HEK293T (cell line): ENCODE measurements around the gene C1QTNF9B.
A peak's percentile ranks its signal among the peaks of the same experiment; 100 is the strongest.

Experiments
- CTCF ChIA-PET: fragments of 350-600 bp; formaldehyde crosslinking; extraction: SDS; loops from one replicate; lab custom pipeline; 2021; ENCODE audit warnings: antibody characterized with exemption, inconsistent platforms; lab: Yijun Ruan, JAX
- POLR2A ChIA-PET: fragments of 350-600 bp; formaldehyde crosslinking; extraction: SDS; loops from one replicate; lab custom pipeline; 2020; ENCODE audit warnings: antibody characterized with exemption, inconsistent platforms; lab: Yijun Ruan, JAX
- DNase-seq: peaks from one replicate; pipeline ENCODE4 v3.0.0; 2012; ENCODE audit warnings: mixed read lengths; ENCODE audit errors: extremely low spot score
- ARNT ChIP-seq: fragments of 450-650 bp; IDR thresholded peaks from 2 replicates; pipeline ENCODE4 v1.6.1; 2017; ENCODE audit warnings: mild to moderate bottlenecking
- BHLHE40 ChIP-seq: fragments of 450-650 bp; IDR thresholded peaks from 2 replicates; pipeline ENCODE4 v1.6.1; 2016; ENCODE audit warnings: mild to moderate bottlenecking, moderate library complexity, borderline replicate concordance
- CTBP1 ChIP-seq: fragments of 450-650 bp; IDR thresholded peaks from 2 replicates; pipeline ENCODE4 v1.6.1; 2016; ENCODE audit warnings: borderline replicate concordance
- ELF4 ChIP-seq: fragments of 450-650 bp; IDR thresholded peaks from 2 replicates; pipeline ENCODE4 v1.6.1; 2017; ENCODE audit warnings: antibody characterized with exemption
- FOXA1 ChIP-seq: fragments of 450-650 bp; IDR thresholded peaks from 2 replicates; pipeline ENCODE4 v1.6.1; 2016; ENCODE audit warnings: mild to moderate bottlenecking
- FOXK2 ChIP-seq: fragments of 450-650 bp; IDR thresholded peaks from 2 replicates; pipeline ENCODE4 v1.6.1; 2016; ENCODE audit warnings: mild to moderate bottlenecking
- FOXM1 ChIP-seq: fragments of 450-650 bp; IDR thresholded peaks from 2 replicates; pipeline ENCODE4 v1.6.1; 2017; ENCODE audit warnings: mild to moderate bottlenecking, borderline replicate concordance
- HDGF ChIP-seq: fragments of 450-650 bp; IDR thresholded peaks from 2 replicates; pipeline ENCODE4 v1.6.1; 2017; ENCODE audit warnings: antibody characterized with exemption, borderline replicate concordance
- L3MBTL2 ChIP-seq: fragments of 450-650 bp; conservative IDR thresholded peaks from 2 replicates; pipeline ENCODE4 v1.6.1; 2016; ENCODE audit warnings: mild to moderate bottlenecking
- LEF1 ChIP-seq: fragments of 450-650 bp; IDR thresholded peaks from 2 replicates; pipeline ENCODE4 v1.6.1; 2017; ENCODE audit warnings: mild to moderate bottlenecking, borderline replicate concordance
- NFRKB ChIP-seq: fragments of 450-650 bp; IDR thresholded peaks from 2 replicates; pipeline ENCODE4 v1.6.1; 2016; ENCODE audit warnings: mild to moderate bottlenecking, moderate library complexity
- SP1 ChIP-seq: fragments of 450-650 bp; IDR thresholded peaks from 2 replicates; pipeline ENCODE4 v1.6.1; 2017
- SUZ12 ChIP-seq: fragments of 450-650 bp; IDR thresholded peaks from 2 replicates; pipeline ENCODE4 v1.6.1; 2016; ENCODE audit warnings: mild to moderate bottlenecking
- TARDBP ChIP-seq: fragments of 450-650 bp; IDR thresholded peaks from 2 replicates; pipeline ENCODE4 v1.6.1; 2016
- ZNF384 ChIP-seq: fragments of 450-650 bp; IDR thresholded peaks from 2 replicates; pipeline ENCODE4 v1.6.1; 2016
- TF ChIP-seq, protein P1 (sequence below): fragments of 450-650 bp; IDR thresholded peaks from 2 replicates; pipeline ENCODE4 v1.6.1; 2016

C1QTNF9B gene

DNA sequence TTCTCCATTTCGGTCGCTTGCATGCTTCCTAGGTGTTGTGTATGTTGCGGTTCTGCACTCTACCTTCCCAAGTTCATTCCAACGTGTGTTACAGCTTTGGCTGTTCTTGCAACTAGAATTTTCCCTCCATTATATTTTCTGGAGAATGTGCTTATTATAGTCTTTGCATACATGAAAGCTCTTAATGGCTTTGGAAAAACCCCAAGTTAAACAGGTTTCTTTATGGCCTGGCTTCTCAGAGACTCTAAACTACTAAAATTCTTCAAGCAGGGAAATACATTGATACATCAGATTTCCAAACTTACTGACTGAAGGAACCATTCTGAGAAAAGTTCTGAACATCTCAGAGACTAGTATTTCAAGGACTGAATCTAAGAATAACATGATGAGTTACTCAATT, 20.0 kb downstream of the C1QTNF9B start:
- no peak for DNase-seq
- POLR2A ChIA-PET = no interaction called here
- CTCF ChIA-PET = no interaction called here
- TF ChIP-seq ARNT (no peak), SUZ12 (no peak), L3MBTL2 (no peak), ELF4 (no peak), ZNF384 (no peak), FOXM1 (no peak), BHLHE40 (no peak), LEF1 (no peak), SP1 (no peak), TARDBP (no peak)

DNA sequence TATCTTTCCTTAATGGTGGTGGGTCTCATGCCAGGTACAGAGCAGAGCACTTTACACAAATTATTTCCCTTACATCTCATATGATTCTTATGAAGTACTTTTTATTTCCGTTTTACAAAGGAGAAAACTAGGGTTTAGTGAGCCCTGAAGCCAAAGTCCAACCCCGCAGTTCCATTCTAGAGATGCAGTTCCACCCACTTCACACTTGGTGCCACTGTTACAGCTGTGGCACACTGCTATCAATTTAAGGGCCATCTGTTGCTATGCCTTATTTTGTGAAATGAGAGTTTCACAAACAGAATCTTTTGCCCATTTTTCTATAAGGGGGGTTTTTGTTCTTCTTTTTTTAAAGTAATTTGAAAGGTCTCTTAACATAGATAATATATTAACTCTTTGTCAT, 21.0 kb downstream of the C1QTNF9B start:
- no peak for DNase-seq
- ChIA-PET POLR2A (no interaction called here), CTCF (interaction anchor here (0.6 kb wide), 1 partner anchor 316 kb away, joined by 3 read pairs; no protein-coding TSS in a partner anchor)
- TF ChIP-seq ELF4 = no peak
- no peak for TF ChIP-seq FOXK2
- TF ChIP-seq TARDBP = no peak
- TF ChIP-seq, protein P1, sequence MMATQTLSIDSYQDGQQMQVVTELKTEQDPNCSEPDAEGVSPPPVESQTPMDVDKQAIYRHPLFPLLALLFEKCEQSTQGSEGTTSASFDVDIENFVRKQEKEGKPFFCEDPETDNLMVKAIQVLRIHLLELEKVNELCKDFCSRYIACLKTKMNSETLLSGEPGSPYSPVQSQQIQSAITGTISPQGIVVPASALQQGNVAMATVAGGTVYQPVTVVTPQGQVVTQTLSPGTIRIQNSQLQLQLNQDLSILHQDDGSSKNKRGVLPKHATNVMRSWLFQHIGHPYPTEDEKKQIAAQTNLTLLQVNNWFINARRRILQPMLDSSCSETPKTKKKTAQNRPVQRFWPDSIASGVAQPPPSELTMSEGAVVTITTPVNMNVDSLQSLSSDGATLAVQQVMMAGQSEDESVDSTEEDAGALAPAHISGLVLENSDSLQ = no peak
- no peak for TF ChIP-seq SUZ12
- no peak for TF ChIP-seq FOXA1
- no peak for TF ChIP-seq FOXM1
- TF ChIP-seq ARNT = no peak
- no peak for TF ChIP-seq NFRKB
- no peak for TF ChIP-seq HDGF
- TF ChIP-seq LEF1 = no peak
- no peak for TF ChIP-seq BHLHE40
- no peak for TF ChIP-seq L3MBTL2

DNA sequence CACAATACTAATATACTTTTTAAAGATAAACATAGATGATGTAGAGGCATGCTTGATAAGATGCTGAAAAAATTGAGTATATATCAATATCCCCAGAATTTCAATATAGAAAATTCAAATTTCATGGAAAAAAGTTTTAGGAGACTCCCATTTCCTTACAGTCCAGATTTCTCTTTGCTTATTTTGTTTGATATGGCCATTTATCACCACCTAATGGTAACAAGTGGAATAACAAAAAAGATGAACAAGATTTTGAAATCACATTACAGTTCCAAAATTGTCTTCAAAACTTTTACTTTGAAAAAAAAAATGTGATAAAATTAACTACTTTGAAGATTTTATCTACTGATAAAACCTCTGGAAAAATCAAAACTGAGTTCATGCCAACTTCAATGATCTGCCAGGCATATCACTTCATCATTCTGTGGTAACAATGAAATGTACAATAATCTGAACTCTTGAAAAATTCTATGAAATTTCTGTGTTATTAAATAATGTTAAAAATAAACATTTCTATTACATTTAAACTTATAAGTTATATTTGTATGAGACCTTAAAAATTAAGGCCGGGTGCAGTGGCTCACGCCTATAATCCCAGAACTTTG, 25.6 kb downstream of the C1QTNF9B start:
- TF ChIP-seq ELF4 (no peak), HDGF (no peak), TARDBP (no peak), LEF1 (no peak), ARNT (no peak), CTBP1 (no peak), L3MBTL2 (no peak), FOXK2 (no peak), FOXM1 (no peak), SP1 (no peak), ZNF384 (no peak), BHLHE40 (no peak), SUZ12 (no peak), FOXA1 (no peak), NFRKB (no peak)
- TF ChIP-seq, protein P1 = no peak
- POLR2A ChIA-PET = no interaction called here
- DNase-seq = peak; percentile 12
- CTCF ChIA-PET = no interaction called here

DNA sequence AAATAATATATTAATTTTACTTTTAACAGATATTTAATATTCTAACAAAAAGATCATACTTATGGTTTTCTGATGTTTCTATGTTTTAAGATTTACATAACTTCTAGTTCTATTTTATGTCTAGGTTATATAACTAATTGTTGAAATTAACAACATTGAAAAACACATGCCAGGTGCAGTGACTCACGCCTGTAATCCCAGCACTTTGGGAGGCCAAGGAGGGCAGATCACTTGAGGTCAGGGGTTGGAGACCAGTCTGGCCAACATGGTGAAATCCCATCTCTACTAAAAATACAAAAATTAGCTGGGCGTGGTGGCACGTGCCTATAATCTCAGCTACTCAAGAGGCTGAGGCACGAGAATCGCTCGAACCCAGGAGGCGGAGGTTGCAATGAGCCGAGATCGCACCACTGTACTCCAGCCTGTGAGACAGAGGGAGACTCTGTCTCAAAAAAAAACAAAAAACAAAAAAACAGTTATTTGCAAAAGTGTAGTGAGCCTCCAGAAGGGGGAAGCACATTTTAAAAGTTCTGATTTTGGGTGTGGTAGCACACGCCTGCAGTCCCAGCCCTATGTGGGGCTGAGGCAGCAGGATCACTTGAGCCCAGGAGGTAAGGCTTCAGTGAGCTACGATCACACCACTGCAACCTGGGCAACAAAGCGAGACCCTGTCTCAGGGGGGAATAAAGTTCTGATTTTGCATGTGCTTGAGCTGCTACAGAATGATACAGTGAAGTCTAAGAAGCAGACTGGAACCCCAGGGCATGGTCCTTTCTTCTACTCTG, 26.8 kb downstream of the C1QTNF9B start:
- ChIA-PET POLR2A (no interaction called here), CTCF (no interaction called here)
- DNase-seq = no peak
- TF ChIP-seq, protein P1 = no peak
- TF ChIP-seq LEF1 (no peak), FOXK2 (no peak), BHLHE40 (no peak), FOXA1 (no peak), CTBP1 (no peak), ZNF384 (no peak), ELF4 (no peak), HDGF (no peak), FOXM1 (no peak), ARNT (no peak), L3MBTL2 (no peak), TARDBP (no peak), SP1 (no peak)

DNA sequence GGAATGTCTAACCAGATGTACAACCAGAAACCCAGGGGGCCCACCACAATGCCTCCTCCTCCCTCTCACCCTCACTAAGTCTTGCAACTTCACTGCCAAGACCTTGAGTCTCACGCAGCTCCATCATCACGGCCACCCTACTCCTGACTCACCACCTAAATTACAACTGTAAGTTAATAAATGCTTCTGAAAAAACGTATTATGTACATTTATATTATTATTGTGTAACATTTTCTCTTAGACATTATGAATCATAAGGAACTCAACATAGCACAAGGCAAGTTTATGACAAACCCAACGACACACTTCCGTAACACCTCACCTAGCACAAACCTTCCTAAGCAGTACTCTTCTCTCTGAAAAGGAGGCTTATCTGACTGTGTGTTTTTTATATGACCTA, 28.8 kb downstream of the C1QTNF9B start:
- ChIA-PET POLR2A (no interaction called here), CTCF (no interaction called here)
- TF ChIP-seq TARDBP = no peak
- DNase-seq = no peak

DNA sequence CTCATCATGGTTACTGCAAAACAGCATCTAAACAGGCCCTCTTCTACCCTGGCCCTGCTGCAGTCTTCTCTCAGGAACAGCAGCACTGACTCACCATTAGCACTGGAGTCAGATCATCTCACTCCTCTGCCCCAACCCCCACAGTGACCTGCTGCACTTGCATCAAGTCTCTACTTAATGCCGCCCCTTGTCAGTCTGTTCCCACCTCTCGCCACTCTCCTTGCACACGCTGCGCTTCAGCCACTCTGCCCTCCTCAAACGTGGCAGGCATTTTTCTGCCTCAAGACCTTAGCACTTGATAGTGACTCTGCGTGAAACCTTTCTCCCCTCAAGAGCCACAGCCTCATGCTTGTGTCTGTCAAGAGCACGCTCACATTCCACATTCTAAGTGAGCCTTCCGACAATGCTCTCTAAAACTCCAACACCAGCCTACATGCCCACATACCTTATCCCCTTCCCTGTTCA, 30.2 kb downstream of the C1QTNF9B start:
- ChIA-PET CTCF (no interaction called here), POLR2A (no interaction called here)
- no peak for DNase-seq
- no peak for TF ChIP-seq FOXM1
- TF ChIP-seq CTBP1 = no peak
- TF ChIP-seq HDGF = no peak
- TF ChIP-seq ZNF384 = no peak
